NCI-H1105 treated with DMSO at 0.1 percent for 48 hours (cell line): Measurements from ENCODE around the gene SLC16A1.
"Not testable (repeated sequence)": the region's sequence is repeated elsewhere in the genome, so short reads cannot be mapped to it uniquely, and the experiment has no call there.

Experiments used
- DNase-seq: peaks from one replicate; lab custom pipeline; 2025; lab: John Stamatoyannopoulos, UW

The SLC16A1 gene, protein sequence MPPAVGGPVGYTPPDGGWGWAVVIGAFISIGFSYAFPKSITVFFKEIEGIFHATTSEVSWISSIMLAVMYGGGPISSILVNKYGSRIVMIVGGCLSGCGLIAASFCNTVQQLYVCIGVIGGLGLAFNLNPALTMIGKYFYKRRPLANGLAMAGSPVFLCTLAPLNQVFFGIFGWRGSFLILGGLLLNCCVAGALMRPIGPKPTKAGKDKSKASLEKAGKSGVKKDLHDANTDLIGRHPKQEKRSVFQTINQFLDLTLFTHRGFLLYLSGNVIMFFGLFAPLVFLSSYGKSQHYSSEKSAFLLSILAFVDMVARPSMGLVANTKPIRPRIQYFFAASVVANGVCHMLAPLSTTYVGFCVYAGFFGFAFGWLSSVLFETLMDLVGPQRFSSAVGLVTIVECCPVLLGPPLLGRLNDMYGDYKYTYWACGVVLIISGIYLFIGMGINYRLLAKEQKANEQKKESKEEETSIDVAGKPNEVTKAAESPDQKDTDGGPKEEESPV

DNA sequence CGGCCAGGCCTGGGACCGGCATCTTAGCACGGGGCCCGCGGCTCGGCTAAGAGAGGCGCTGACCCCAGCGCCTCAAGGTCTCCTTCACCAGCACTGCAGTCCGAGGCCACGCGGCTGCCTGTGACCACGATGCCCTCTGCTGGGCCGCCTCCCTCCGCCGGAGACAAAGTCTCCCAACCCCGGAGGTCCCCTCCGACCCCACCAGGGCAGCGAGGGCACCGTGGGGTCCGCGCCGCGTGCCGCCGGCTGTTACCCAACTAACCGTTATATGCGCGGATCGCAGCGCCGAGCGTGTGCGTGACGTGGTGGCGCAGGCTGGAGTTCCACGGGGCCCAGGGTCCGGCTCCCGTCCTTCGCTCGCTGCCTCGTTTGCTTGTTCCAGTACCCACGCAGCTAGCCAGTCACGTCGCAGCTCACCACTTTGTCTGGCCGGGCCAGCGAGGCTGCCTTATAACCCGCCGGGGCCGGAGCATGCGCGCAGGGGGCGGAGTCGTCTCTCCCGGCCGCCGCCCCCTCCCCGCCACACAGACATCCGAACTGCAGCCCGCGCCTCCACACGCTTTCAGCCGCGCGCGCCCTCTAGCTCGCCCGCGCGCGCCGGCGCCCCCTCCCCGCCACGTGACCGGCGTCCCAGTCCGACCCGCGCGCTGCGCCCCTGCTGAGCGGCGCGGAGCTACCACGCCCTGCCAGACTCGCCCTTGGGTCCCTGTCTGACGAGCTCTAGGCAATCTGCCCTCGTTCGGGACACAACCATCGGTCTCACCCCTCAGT lies at the start of gene SLC16A1:
Gene SLC16A1 (minus strand): TSS at position 424 of the 771 bp plus-strand sequence. CDS start 26,888 bp downstream, outside the sequence.
- peak; percentile 88 for DNase-seq

DNA sequence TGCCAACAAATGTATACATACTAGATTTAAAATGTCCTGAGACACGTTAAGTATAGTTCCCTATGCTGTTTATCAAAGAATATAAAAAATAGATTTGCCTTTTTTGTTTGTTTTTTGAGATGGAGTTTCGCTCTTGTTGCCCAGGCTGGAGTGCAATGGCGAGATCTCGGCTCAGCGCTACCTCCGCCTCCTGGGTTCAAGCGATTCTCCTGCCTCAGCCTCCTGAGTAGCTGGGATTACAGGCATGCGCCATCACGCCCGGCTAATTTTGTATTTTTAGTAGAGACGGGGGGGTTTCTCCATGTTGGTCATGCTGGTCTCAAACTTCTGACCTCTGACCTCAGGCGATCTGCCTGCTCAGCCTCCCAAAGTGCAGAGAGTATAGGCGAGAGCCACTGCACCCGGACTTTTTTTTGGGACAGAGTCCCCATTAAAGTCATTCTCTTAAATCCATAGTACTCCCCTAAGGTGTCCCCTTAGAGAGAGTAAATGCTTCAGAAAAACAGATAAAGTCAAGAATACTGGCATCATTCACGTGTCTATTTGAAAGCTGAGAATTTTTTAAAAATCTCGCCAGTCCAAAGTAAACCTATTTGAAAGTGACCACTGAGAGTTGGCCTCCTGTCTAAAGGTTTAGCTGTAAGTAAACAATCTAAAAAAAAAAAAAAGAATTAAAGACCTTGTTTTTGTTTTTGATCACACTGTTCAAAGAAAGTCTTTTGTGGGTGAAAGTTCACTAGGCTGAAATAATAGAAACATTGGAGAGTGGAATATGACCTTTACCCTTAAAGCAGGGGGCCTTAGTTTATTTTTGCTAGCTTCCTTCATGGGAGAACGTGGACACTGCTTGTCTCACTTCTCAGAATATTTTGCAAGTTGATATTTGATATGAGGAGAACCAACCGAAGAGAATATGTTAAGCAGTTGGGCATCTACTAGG lies 48.0 kb upstream of the SLC16A1 start:
- DNase-seq: no peak

DNA sequence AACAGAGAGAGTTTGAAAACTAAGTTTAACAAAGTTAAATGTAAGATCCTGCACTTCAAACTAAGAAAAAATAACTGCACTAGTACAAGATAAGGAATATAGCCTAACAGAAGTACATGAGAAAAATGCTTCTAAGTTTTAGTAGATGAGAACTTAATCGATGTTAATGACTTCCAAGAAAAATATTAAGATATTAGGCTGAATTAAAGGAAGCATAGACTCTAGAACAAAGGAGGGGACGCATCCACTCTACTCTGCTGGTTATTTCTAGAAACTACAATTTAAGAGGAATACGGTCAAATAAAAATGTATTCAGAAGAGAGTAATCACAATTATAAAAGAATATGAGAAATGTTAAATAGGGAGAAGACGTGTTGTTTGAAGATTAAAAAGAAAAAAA lies 46.3 kb upstream of the SLC16A1 start:
- no peak for DNase-seq

- peak; percentile 39 for DNase-seq
Measured at GRCh38 chr1:112998592-112999235, 42.7 kb upstream of the SLC16A1 start.

- DNase-seq: no peak
Measured at GRCh38 chr1:112997781-112998180, 41.8 kb upstream of the SLC16A1 start.

- DNase-seq: no peak
Measured at GRCh38 chr1:112995890-112996289, 39.9 kb upstream of the SLC16A1 start.

- not testable (repeated sequence) for DNase-seq
Measured at GRCh38 chr1:112995021-112995420, 39.0 kb upstream of the SLC16A1 start.

DNA sequence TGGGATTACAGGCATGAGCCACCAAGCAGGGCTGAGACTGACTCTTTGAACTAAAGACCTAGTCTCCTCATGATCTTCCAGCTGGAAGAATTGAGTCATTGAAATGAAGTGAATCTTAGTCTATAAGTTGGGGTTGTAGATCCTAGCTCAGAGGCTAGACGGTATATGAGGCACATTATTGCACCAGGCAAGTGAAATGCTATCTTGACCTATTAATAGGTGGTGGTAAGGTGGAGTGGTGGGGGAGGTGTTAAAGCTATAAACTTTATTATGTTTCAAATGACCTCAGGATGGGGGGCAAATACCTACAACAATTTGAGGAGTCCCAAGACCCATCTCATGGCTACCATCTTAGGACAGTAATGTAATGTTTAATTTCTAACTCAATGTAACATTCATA lies 36.8 kb upstream of the SLC16A1 start:
- DNase-seq: no peak

DNA sequence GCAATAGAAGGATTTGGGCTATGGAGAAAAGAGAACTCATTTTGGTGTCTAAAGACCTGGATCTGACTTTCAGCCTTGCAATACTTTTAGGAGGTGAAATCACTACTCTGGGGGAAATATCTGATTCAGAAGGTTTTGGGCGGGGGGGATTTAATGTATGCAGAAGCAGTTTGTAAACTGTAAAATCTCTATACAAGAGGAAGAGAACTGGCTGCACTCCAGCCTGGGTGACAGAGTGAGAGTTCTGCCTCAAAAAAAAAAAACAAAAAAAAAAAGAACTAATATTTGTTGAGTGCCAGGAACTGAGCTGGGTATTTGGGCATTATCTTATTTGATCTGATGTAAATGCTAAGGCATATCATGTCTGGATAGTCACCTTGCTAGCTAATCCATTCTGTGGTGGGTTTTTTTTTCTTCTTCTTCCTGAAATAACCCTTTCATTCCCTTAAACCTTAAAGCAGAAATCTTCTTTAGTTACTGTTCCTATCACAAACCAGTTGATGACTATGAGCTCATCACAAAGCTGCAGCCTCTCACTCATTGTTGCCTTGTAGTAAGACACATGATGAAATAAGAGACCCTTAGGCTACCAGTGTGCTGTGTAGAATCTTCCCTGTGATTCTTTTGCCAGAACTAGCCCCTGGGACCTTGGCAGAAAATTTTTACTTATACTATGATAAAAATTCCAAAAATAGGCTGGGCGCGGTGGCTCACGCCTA lies 35.6 kb upstream of the SLC16A1 start:
- DNase-seq: no peak

DNA sequence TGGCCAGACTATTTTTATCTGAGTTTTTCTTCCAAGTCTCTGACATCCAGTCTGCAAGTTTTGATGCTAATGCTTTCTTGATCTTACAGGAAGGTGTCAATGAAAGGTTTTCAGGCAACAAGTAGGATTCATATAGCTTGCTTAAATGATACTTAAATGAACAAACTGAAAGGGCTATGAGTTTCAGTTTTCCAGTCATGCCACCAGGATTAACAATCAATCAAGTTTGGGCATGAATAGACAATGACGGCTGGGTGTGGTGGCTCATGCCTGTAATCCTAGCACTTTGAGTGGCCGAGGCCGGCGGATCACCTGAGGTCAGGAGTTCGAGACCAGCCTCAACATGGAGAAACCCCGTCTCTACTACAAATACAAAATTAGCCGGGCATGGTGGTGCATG lies 34.3 kb upstream of the SLC16A1 start:
- DNase-seq: no peak

GRCh38 chr1:112988367-112988766 lies 32.4 kb upstream of the SLC16A1 start:
- no peak for DNase-seq

- no peak for DNase-seq
Measured at GRCh38 chr1:112985123-112985522, 29.1 kb upstream of the SLC16A1 start.

GRCh38 chr1:112983537-112984131 lies 27.6 kb upstream of the SLC16A1 start:
- DNase-seq: no peak

DNA sequence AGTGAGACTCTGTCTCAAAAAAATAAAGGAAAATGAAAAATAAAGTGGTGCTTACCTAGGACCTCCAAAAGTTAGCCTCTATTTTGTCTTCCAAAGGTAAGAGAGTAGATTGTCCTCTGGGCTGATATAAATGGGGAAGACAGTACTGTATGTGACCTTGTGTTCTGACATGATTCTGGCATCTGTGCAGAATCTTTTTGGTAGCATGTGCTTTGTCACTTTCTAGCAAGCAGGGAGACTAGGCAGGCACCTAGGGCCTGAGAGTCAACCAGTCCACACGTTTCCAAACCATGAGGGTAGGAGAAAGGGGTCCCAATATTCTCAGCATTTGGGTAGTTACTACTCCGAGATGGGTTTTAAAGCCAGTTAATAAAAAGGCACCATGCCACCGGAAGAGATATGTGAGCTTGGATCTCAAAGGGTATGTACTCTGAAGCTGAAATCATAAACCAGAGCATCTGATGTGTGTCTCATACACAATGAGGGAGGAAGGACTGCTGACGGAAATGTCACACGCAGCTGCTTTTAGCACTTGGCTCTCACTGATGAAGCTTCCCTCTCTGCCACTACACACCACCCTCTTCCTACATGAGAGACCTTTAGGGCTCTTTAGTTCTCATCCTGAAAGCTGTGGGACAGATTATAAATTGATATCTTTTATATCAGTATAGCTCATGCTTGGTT lies 27.0 kb upstream of the SLC16A1 start:
- no peak for DNase-seq

GRCh38 chr1:112982328-112982727 lies 26.3 kb upstream of the SLC16A1 start:
- DNase-seq: no peak

- not testable (repeated sequence) for DNase-seq
Measured at GRCh38 chr1:112981834-112982233, 25.8 kb upstream of the SLC16A1 start.

GRCh38 chr1:112981426-112981825 lies 25.4 kb upstream of the SLC16A1 start:
- no peak for DNase-seq

DNA sequence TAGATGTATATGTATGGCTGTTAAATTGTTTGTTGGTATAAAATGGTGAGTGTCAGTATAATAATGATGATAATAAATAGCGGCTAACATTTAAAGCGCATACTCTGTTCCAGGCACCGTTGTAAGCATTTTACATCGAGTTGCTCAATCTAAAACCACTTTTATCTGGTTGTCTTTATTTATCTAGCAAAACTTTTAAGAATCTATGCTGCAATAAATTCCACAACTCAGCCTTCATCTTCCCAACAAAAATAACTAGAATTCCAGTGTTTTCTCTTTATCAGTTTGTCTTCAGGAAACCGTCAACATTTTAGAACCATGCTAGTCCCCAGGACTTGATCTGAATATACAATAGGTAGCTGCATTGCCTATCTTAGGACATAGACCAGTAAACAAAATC lies 19.3 kb upstream of the SLC16A1 start:
- DNase-seq: no peak

DNA sequence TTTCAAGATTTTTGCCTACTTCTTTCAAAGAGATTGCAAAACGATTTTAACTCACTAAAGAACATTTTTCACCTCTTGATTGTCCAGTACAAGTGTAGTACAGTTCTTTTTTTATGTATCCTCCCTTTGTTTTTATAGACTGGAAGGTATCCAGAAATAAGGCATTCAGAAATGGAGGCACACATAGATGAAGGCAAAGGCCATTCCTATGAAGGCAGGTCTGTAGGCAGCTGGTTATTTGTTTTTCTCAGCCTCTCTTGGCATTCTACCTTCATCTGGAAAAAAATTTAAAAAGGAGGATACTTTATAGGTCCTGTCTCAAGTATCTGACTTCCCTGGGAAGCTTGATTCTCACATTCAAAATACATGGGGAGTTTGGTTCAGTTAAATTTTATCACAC lies 18.6 kb upstream of the SLC16A1 start:
- no peak for DNase-seq

DNA sequence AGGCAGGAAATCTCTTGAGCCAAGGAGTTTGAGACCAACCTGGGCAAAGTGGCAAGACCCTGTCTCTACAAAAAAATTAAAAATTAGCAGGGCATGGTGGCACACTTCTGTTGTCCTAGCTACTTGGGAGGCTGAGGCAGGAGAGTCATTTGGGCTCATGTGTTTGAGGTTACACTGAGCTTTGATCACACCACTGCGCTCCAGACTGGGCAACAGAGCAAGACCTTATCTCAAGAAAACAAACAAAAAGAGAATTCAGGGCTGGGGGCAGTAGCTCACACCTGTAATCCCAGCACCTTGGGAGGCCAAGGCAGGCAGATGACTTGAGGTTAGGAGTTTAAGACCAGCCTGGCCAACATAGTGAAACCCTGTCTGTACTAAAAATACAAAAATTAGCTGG lies 17.8 kb upstream of the SLC16A1 start:
- no peak for DNase-seq
